NCI-H774 (cell line): ENCODE data around the gene SPINT4.

Source experiments
- DNase-seq: peaks from one replicate; lab custom pipeline; 2025; lab: John Stamatoyannopoulos, UW

SPINT4 gene

GRCh38 chr20:45765307-45765875 lies 43.2 kb downstream of the SPINT4 start:
- DNase-seq, result no peak

- no peak for DNase-seq
Observed at GRCh38 chr20:45765980-45766379, 43.8 kb downstream of the SPINT4 start.

GRCh38 chr20:45768479-45768878 lies 46.3 kb downstream of the SPINT4 start:
- no peak for DNase-seq

GRCh38 chr20:45771182-45771759 lies 49.1 kb downstream of the SPINT4 start:
- peak; percentile 63 for DNase-seq

GRCh38 chr20:45772693-45773092 lies 50.5 kb downstream of the SPINT4 start:
- no peak for DNase-seq

GRCh38 chr20:45774945-45775344 lies 52.8 kb downstream of the SPINT4 start:
- DNase-seq, result no peak

- no peak for DNase-seq
Observed at GRCh38 chr20:45775411-45775810, 53.3 kb downstream of the SPINT4 start.
